ENCODE data around the gene EML4.
"Not testable (repeated sequence)": the region's sequence is repeated elsewhere in the genome, so short reads cannot be mapped to it uniquely, and the experiment has no call there.

EML4 gene

GRCh38 chr2:42173467-42173866 lies 4.3 kb downstream of the EML4 start:
- not testable (repeated sequence) for DNase-seq

- no peak for DNase-seq
Observed at GRCh38 chr2:42176992-42177738, 8.0 kb downstream of the EML4 start.

GRCh38 chr2:42178335-42178734 lies 9.2 kb downstream of the EML4 start:
- no peak for DNase-seq

- DNase-seq: no peak
Observed at GRCh38 chr2:42180300-42180699, 11.1 kb downstream of the EML4 start.

GRCh38 chr2:42182654-42183308 lies 13.6 kb downstream of the EML4 start:
- no peak for DNase-seq

- DNase-seq: no peak
Observed at GRCh38 chr2:42183775-42184174, 14.6 kb downstream of the EML4 start.

- DNase-seq: no peak
Observed at GRCh38 chr2:42184346-42184745, 15.2 kb downstream of the EML4 start.

GRCh38 chr2:42185220-42185921 lies 16.2 kb downstream of the EML4 start:
- DNase-seq: no peak

- no peak for DNase-seq
Observed at GRCh38 chr2:42186366-42186765, 17.2 kb downstream of the EML4 start.

- no peak for DNase-seq
Observed at GRCh38 chr2:42186945-42187632, 17.9 kb downstream of the EML4 start.

GRCh38 chr2:42187886-42188285 lies 18.7 kb downstream of the EML4 start:
- DNase-seq: no peak

- no peak for DNase-seq
Observed at GRCh38 chr2:42189235-42189566, 20.0 kb downstream of the EML4 start.

- DNase-seq: no peak
Observed at GRCh38 chr2:42190191-42190590, 21.0 kb downstream of the EML4 start.

- DNase-seq: no peak
Observed at GRCh38 chr2:42191285-42192009, 22.3 kb downstream of the EML4 start.

GRCh38 chr2:42192010-42192373 lies 22.8 kb downstream of the EML4 start:
- DNase-seq: no peak

GRCh38 chr2:42192652-42193566 lies 23.8 kb downstream of the EML4 start:
- no peak for DNase-seq

GRCh38 chr2:42193722-42194187 lies 24.6 kb downstream of the EML4 start:
- DNase-seq: no peak

GRCh38 chr2:42194428-42194827 lies 25.3 kb downstream of the EML4 start:
- no peak for DNase-seq

- DNase-seq: no peak
Observed at GRCh38 chr2:42195559-42195958, 26.4 kb downstream of the EML4 start.

GRCh38 chr2:42196070-42196402 lies 26.9 kb downstream of the EML4 start:
- DNase-seq: no peak

Data from C1 segment of cervical spinal cord (tissue), 14 donors.